Endodermal cell (in vitro differentiated cells): ENCODE data around the gene LMBR1. TPM values are rescaled to one million over a fixed set of nuclear protein-coding genes. Genes with fewer than 3 reads are reported as not detected.

Experiments
- DNase-seq: peaks from one replicate; pipeline ENCODE4 v3.0.0-alpha.2; 2017
- H3K27ac ChIP-seq: 2 replicates; pipeline ENCODE4 v1.5.1; 2013; ENCODE audit warnings: mild to moderate bottlenecking, low read depth, low read length, moderate library complexity
- H3K27me3 ChIP-seq: 2 replicates; pipeline ENCODE4 v1.6.1; 2013; ENCODE audit warnings: mild to moderate bottlenecking, low read length, moderate library complexity; ENCODE audit not compliant: insufficient read depth, control insufficient read depth, poor library complexity, severe bottlenecking
- H3K36me3 ChIP-seq: 2 replicates; pipeline ENCODE4 v1.7.0; 2013; ENCODE audit warnings: mild to moderate bottlenecking, low read length, moderate library complexity; ENCODE audit not compliant: control insufficient read depth, insufficient read depth
- H3K4me1 ChIP-seq: one replicate; pipeline ENCODE4 v1.7.0; 2013; ENCODE audit warnings: low read length; ENCODE audit not compliant: control insufficient read depth, insufficient read depth
- H3K4me3 ChIP-seq: 2 replicates; pipeline ENCODE4 v1.5.1; 2013; ENCODE audit warnings: mild to moderate bottlenecking, low read length, moderate library complexity
- H3K9ac ChIP-seq: 2 replicates; pipeline ENCODE4 v1.6.1; 2013; ENCODE audit warnings: mild to moderate bottlenecking, low read length, moderate library complexity; ENCODE audit not compliant: poor library complexity, severe bottlenecking; ENCODE audit errors: extremely low read depth
- H3K9me3 ChIP-seq: 2 replicates; pipeline ENCODE4 v1.6.1; 2013; ENCODE audit warnings: mild to moderate bottlenecking, low read length, moderate library complexity; ENCODE audit not compliant: control insufficient read depth
- H3K27ac Mint-ChIP-seq: 2 replicates; pipeline ENCODE4 v1.8.0; 2020; ENCODE audit warnings: mixed read lengths
- H3K27me3 Mint-ChIP-seq: 2 replicates; pipeline ENCODE4 v1.8.0; 2021; ENCODE audit warnings: mild to moderate bottlenecking, mixed read lengths; ENCODE audit not compliant: insufficient read depth
- H3K36me3 Mint-ChIP-seq: 2 replicates; pipeline ENCODE4 v1.8.0; 2020; ENCODE audit warnings: low read depth, mixed read lengths
- H3K4me1 Mint-ChIP-seq: 2 replicates; pipeline ENCODE4 v1.8.0; 2020; ENCODE audit warnings: mixed read lengths
- H3K4me3 Mint-ChIP-seq: 2 replicates; pipeline ENCODE4 v1.8.0; 2020; ENCODE audit warnings: mild to moderate bottlenecking, moderate library complexity, mixed read lengths
- H3K9me3 Mint-ChIP-seq: 2 replicates; pipeline ENCODE4 v1.8.0; 2020; ENCODE audit warnings: mild to moderate bottlenecking, mixed read lengths
- CTCF ChIP-seq: fragments of 200-600 bp; sonication (generic); conservative IDR thresholded peaks from 2 replicates; pipeline ENCODE4 v1.5.0; 2021; ENCODE audit warnings: antibody characterized with exemption, mild to moderate bottlenecking
- WGBS, 2 experiments: methylation state at CpG; one replicate each; pipeline versions ENCODE4 v1.1.5 to v1.1.7; 2013; ENCODE audit warnings: missing lambda C conversion rate in 2 of 2, mixed read lengths in 1 of 2; ENCODE audit not compliant: insufficient coverage in 1 of 2, insufficient read length in 1 of 2; 5-methylcytosine and 5-hydroxymethylcytosine counted together
- total RNA-seq, 2 donors: library from RNA; stranded (reverse); fragmentation: NEBNext Ultra II Directional in 1 of 2; extraction: Animal tissue kit (Norgen Biotek cat#: 25700) in 1 of 2; gene quantifications; 2 replicates in 1 of 2; 3 replicates in 1 of 2; pipeline ENCODE4 v1.2.1, GENCODE V29; 2021

The LMBR1 gene
- total RNA-seq, 2 donors from 2014 or later: 80.9 to 88.3 TPM

- H3K9ac ChIP-seq: no peak overlapping the region
- 93% methylated on average over 6 of the region's 6 CpGs for WGBS, 2 experiments
- no peak for DNase-seq
- H3K4me1 ChIP-seq: peaks cover 2% of the 10 kb centered on the region
- Mint-ChIP-seq H3K36me3 (peaks cover 24% of the 10 kb centered on the region), H3K4me3 (no peak overlapping the region), H3K27ac (no peak overlapping the region), H3K27me3 (no peaks in the 10 kb centered on the region), H3K4me1 (no peaks in the 10 kb centered on the region), H3K9me3 (peaks cover 5% of the 10 kb centered on the region)
- H3K4me3 ChIP-seq: no peak overlapping the region
- peaks cover 41% of the 10 kb centered on the region for H3K36me3 ChIP-seq
- H3K27me3 ChIP-seq: no peaks in the 10 kb centered on the region
- no peak for TF ChIP-seq CTCF
- H3K9me3 ChIP-seq: peaks cover 7% of the 10 kb centered on the region
- no peak overlapping the region for H3K27ac ChIP-seq
These were observed 63.2 kb downstream of the LMBR1 start for GRCh38 chr7:156829669-156830336.

- no peak overlapping the region for H3K9ac ChIP-seq
- WGBS, 2 experiments: 81 to 92% methylated on average over 6 of the region's 6 CpGs
- no peak overlapping the region for H3K4me3 ChIP-seq
- H3K27ac ChIP-seq: no peak overlapping the region
- no peak for DNase-seq
- peaks cover 7% of the 10 kb centered on the region for H3K9me3 ChIP-seq
- Mint-ChIP-seq H3K27me3 (no peaks in the 10 kb centered on the region), H3K4me1 (no peaks in the 10 kb centered on the region), H3K36me3 (peaks cover 19% of the 10 kb centered on the region), H3K9me3 (peaks cover 5% of the 10 kb centered on the region), H3K27ac (no peak overlapping the region), H3K4me3 (no peak overlapping the region)
- peaks cover 31% of the 10 kb centered on the region for H3K36me3 ChIP-seq
- H3K27me3 ChIP-seq: no peaks in the 10 kb centered on the region
- peak; percentile 84 for TF ChIP-seq CTCF
- peaks cover 2% of the 10 kb centered on the region for H3K4me1 ChIP-seq
These were observed 65.3 kb downstream of the LMBR1 start for GRCh38 chr7:156827587-156828203.

GRCh38 chr7:156823435-156823834 lies 69.5 kb downstream of the LMBR1 start:
- no peaks in the 10 kb centered on the region for H3K4me1 ChIP-seq
- Mint-ChIP-seq H3K27me3 (no peaks in the 10 kb centered on the region), H3K4me1 (peaks cover 13% of the 10 kb centered on the region), H3K27ac (no peak overlapping the region), H3K4me3 (no peak overlapping the region), H3K36me3 (peaks cover 14% of the 10 kb centered on the region), H3K9me3 (no peaks in the 10 kb centered on the region)
- no peak for TF ChIP-seq CTCF
- no peaks in the 10 kb centered on the region for H3K9me3 ChIP-seq
- no peak overlapping the region for H3K27ac ChIP-seq
- H3K36me3 ChIP-seq: peaks cover 11% of the 10 kb centered on the region
- H3K27me3 ChIP-seq: no peaks in the 10 kb centered on the region
- DNase-seq: no peak
- no peak overlapping the region for H3K4me3 ChIP-seq
- 80% methylated on average over 4 of the region's 4 CpGs; no CpG with 5 or more reads in 1 of the 2 experiments for WGBS, 2 experiments
- H3K9ac ChIP-seq: no peak overlapping the region
